NCI-H1417 treated with DMSO at 0.1 percent for 48 hours (cell line): ENCODE data around the gene HAPLN2.
"Not testable (repeated sequence)": the region's sequence is repeated elsewhere in the genome, so short reads cannot be mapped to it uniquely, and the experiment has no call there.

Experiments
- DNase-seq: peaks from one replicate; lab custom pipeline; 2025; lab: John Stamatoyannopoulos, UW

The HAPLN2 gene

GRCh38 chr1:156592158-156592909, 26.9 kb upstream of the HAPLN2 start:
- DNase-seq: no peak

GRCh38 chr1:156592910-156593660, 26.1 kb upstream of the HAPLN2 start:
- DNase-seq: no peak

- DNase-seq: no peak
Observed at GRCh38 chr1:156593661-156593989, 25.6 kb upstream of the HAPLN2 start.

- no peak for DNase-seq
Observed at GRCh38 chr1:156594190-156594589, 25.0 kb upstream of the HAPLN2 start.

- no peak for DNase-seq
Observed at GRCh38 chr1:156595016-156595415, 24.2 kb upstream of the HAPLN2 start.

- DNase-seq: no peak
Observed at GRCh38 chr1:156596426-156596825, 22.8 kb upstream of the HAPLN2 start.

- DNase-seq: no peak
Observed at GRCh38 chr1:156598125-156598524, 21.1 kb upstream of the HAPLN2 start.

GRCh38 chr1:156598731-156599432, 20.3 kb upstream of the HAPLN2 start:
- DNase-seq: no peak

GRCh38 chr1:156599811-156600210, 19.4 kb upstream of the HAPLN2 start:
- DNase-seq: no peak

- DNase-seq: no peak
Observed at GRCh38 chr1:156600733-156601121, 18.5 kb upstream of the HAPLN2 start.

GRCh38 chr1:156601122-156601830, 17.9 kb upstream of the HAPLN2 start, which contains the start of gene GPATCH4:
TSS of gene GPATCH4 (minus strand) at chr1:156601479.
- peak; percentile 10 for DNase-seq

GRCh38 chr1:156601892-156602291, 17.3 kb upstream of the HAPLN2 start:
- DNase-seq: no peak

GRCh38 chr1:156602557-156602993, 16.6 kb upstream of the HAPLN2 start:
- no peak for DNase-seq

GRCh38 chr1:156607344-156607743, 11.9 kb upstream of the HAPLN2 start:
- DNase-seq: not testable (repeated sequence)

GRCh38 chr1:156608036-156608674, 11.1 kb upstream of the HAPLN2 start:
- peak; percentile 21 for DNase-seq

GRCh38 chr1:156608981-156609380, 10.2 kb upstream of the HAPLN2 start:
- DNase-seq: no peak

- DNase-seq: not testable (repeated sequence)
Observed at GRCh38 chr1:156610072-156610471, 9.1 kb upstream of the HAPLN2 start.

- no peak for DNase-seq
Observed at GRCh38 chr1:156612666-156613065, 6.5 kb upstream of the HAPLN2 start.

- DNase-seq: no peak
Observed at GRCh38 chr1:156615946-156616345, 3.3 kb upstream of the HAPLN2 start.

GRCh38 chr1:156616463-156616862, 2.8 kb upstream of the HAPLN2 start:
- DNase-seq: peak; percentile 14

- DNase-seq: no peak
Observed at GRCh38 chr1:156619582-156619955, 354 bp downstream of the HAPLN2 start.
